SJSA1 (cell line): ENCODE results near the gene IFNGR2. TPM values are rescaled to one million over a fixed set of nuclear protein-coding genes. Genes with fewer than 3 reads are reported as not detected.
"Not testable (repeated sequence)": the region's sequence is repeated elsewhere in the genome, so short reads cannot be mapped to it uniquely, and the experiment has no call there.

Experiments used
- DNase-seq, 2 experiments: peaks; one replicate each; pipeline ENCODE4 v3.0.0-alpha.2; 2015 to 2020; ENCODE audit warnings: low spot score in 2 of 2, low read depth in 1 of 2
- H3K27ac ChIP-seq: fragments of 250-450 bp; sonication (Bioruptor Pico); 2 replicates; pipeline ENCODE4 v1.5.1; 2020; ENCODE audit warnings: mild to moderate bottlenecking, moderate library complexity
- H3K27me3 ChIP-seq: fragments of 250-450 bp; sonication (Bioruptor Pico); replicated peaks from 2 replicates; pipeline ENCODE4 v1.5.1; 2020; ENCODE audit warnings: mild to moderate bottlenecking, moderate library complexity
- H3K36me3 ChIP-seq: fragments of 250-450 bp; sonication (Bioruptor Pico); 2 replicates; pipeline ENCODE4 v1.5.1; 2020; ENCODE audit warnings: mild to moderate bottlenecking
- H3K4me1 ChIP-seq: fragments of 250-450 bp; sonication (Bioruptor Pico); replicated peaks from 2 replicates; pipeline ENCODE4 v1.6.1; 2021; ENCODE audit warnings: mild to moderate bottlenecking
- H3K4me3 ChIP-seq: fragments of 250-450 bp; sonication (Bioruptor Pico); 2 replicates; pipeline ENCODE4 v1.5.1; 2020; ENCODE audit warnings: mild to moderate bottlenecking
- H3K9me3 ChIP-seq: fragments of 250-450 bp; sonication (Bioruptor Pico); replicated peaks from 2 replicates; pipeline ENCODE4 v1.5.1; 2020; ENCODE audit warnings: mild to moderate bottlenecking
- total RNA-seq: library from RNA; depleted of rRNA; stranded (reverse); fragments of >200 nt; shearing (Covaris generic); gene quantifications from 2 replicates; pipeline ENCODE4 v1.2.3, GENCODE V29; 2014

Gene IFNGR2
- total RNA-seq, 1 experiment from 2014 or later: 92.0 TPM

DNA sequence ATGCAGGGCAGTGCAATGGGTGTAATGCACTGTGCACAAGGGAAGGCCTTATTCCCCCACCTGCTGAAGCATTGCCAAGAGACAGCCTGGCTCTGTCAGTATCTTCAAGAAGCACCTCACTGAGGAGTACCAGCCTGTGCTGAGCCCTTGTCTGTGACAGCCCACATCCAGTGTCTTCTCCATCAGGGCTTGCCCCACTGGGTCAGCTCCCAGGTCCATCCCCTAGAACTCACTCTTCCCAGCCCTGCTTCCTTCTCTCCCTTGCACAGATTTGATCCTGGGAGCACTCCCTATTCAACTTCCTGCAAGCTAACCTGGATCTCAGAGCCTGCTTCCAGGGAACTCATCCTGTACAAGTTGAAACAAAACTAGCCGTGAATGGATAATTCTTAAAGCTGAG, 33.6 kb upstream of the IFNGR2 start:
- Histone ChIP-seq H3K4me1 (no peaks in the 10 kb centered on the region; the same call in 1 of the 2 replicates), H3K9me3 (peaks cover 18% of the 10 kb centered on the region), H3K36me3 (no peaks in the 10 kb centered on the region), H3K4me3 (no peak overlapping the region), H3K27me3 (no peaks in the 10 kb centered on the region), H3K27ac (no peak overlapping the region)
- DNase-seq: no peak

DNA sequence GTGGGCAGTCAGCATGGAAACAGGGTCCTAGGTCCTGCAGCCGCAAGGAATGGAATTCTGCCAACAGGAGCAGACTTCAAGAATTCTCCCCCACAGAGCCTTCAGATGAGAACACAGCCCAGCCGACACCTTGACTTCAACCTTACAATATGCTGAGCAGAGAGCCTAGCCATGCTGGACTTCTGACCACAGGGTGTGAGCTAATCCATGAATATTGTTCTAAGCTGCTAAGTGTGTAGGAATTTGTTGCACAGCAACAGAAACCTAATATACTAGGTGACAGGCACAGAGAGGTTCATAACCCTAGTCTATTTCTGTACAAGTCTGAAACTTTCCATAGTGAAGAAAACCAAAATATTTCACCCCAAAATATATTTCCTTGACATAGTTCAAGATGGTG, 32.9 kb upstream of the IFNGR2 start:
- Histone ChIP-seq H3K4me3 (no peak overlapping the region), H3K9me3 (peaks cover 18% of the 10 kb centered on the region), H3K36me3 (no peaks in the 10 kb centered on the region), H3K27ac (no peak overlapping the region), H3K4me1 (no peaks in the 10 kb centered on the region; the same call in 1 of the 2 replicates), H3K27me3 (no peaks in the 10 kb centered on the region)
- DNase-seq: no peak

DNA sequence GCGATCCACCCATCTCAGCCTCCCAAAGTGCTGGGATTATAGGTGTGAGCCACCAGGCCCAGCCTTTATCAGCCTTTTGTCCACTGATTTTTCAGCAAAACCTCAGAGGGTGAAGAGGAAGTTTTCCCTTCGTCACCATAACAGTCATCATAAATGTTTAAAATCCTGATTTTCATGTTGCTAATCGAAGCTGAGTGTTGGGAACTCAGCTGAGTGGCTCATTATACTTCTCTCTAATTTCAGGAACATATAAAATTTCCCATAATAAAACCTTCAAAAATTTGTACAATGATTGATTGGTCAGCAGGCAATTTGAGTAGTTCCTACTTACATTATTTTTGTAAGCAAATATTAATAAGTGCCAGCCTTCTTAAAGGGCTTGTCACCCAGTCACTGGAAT, 31.8 kb upstream of the IFNGR2 start:
- no peaks in the 10 kb centered on the region for H3K27me3 ChIP-seq
- no peak for DNase-seq
- H3K4me3 ChIP-seq: no peak overlapping the region

DNA sequence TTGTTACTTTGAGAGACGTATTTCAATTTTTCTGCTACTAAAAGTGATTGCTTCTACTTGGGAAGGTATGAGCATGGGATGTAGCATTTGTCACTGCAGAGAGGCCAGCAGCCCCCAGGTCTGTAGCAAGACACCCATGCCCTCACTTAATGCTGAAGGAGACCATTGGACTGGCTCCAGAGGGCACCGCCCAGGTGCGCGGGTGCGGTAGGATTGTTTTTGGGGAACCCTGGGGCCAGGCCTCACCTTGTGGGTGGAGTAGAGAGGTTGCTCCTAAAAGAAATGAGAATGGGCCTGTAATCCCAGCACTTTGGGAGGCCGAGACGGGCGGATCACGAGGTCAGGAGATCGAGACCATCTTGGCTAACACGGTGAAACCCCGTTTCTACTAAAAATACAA, 30.6 kb upstream of the IFNGR2 start:
- Histone ChIP-seq H3K36me3 (no peaks in the 10 kb centered on the region), H3K9me3 (peaks cover 9% of the 10 kb centered on the region), H3K4me3 (no peak overlapping the region), H3K27me3 (no peaks in the 10 kb centered on the region), H3K4me1 (no peaks in the 10 kb centered on the region; the same call in 1 of the 2 replicates), H3K27ac (no peak overlapping the region)
- DNase-seq: no peak

More for the DNA sequence above, 31.8 kb upstream of the IFNGR2 start:
- no peak overlapping the region for H3K27ac ChIP-seq
- H3K9me3 ChIP-seq: peaks cover 18% of the 10 kb centered on the region
- H3K36me3 ChIP-seq: no peaks in the 10 kb centered on the region
- no peaks in the 10 kb centered on the region; the same call in 1 of the 2 replicates for H3K4me1 ChIP-seq

DNA sequence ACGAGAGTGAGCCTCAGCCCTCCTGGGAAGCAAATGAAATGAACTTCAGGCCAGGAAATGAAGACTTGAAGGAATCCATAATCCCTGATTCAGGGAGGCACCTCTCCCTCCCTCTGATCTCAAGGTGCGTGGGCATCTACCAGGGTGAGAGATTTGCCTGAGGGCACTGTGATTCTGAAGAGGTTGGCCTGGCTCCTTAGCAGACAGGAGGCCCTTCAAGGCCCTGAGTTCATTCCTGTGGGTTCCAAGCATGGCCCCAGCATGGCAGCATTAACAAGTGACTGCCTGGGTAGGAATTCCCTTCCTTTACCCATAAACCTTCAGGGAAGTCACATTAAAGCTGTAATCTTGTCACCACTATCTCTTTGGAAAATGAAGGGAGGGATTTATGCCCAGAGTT, 29.8 kb upstream of the IFNGR2 start:
- H3K36me3 ChIP-seq: no peaks in the 10 kb centered on the region
- peaks cover 5% of the 10 kb centered on the region for H3K9me3 ChIP-seq
- H3K4me1 ChIP-seq: no peaks in the 10 kb centered on the region; the same call in 1 of the 2 replicates
- no peak for DNase-seq
- H3K27ac ChIP-seq: no peak overlapping the region
- H3K4me3 ChIP-seq: no peak overlapping the region
- no peaks in the 10 kb centered on the region for H3K27me3 ChIP-seq

DNA sequence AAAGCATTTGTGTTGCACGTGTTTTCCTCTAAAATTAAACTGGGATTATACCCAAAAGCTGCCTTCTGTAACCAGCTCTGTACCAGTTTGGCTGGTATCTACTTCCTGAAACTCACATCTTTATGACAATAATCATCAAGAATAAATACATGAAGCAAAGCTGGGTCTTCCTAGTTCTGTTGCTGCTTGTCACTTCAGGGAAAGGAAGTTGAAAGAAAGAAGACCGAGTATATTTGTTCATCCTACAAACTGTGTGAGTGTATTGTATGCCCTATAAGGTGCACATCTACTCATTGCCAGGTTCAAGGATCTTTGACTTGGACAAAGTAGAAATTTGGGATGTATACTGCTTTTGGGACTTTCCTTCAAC, 29.1 kb upstream of the IFNGR2 start:
- H3K9me3 ChIP-seq: peaks cover 4% of the 10 kb centered on the region; the same call in 1 of the 2 replicates

DNA sequence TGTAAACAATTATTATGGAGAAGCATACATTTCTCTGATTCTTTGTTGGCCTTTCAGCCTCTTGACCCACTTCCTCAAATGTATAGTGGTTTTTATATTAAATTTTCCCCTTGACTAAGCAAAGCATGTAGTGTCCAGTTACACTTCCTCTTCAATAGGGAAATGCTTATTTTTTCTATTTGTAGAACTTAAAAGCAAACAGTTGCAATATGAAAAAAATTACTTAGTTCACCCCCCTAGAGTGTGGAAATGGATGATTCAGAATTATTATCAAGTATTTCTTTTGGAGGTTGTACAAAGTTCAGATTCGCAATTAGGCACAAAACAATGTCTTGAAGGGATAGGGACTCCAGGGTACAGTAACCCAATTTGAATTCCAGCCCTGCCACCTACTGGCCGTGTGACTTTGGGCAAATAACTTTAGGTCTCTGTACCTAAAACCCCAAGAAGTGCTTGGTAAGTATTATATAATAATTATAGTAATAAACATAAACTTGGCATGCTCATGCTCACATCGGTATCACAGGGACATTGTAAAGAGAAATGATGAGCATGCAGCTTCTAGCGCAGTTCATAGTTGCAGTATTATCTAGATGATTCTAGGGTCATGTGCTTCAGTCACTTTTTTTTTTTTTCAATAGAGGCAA, 28.6 kb upstream of the IFNGR2 start:
- Histone ChIP-seq H3K27ac (no peak overlapping the region), H3K27me3 (no peaks in the 10 kb centered on the region), H3K9me3 (peaks cover 2% of the 10 kb centered on the region; the same call in 1 of the 2 replicates), H3K36me3 (no peaks in the 10 kb centered on the region), H3K4me1 (peaks cover 2% of the 10 kb centered on the region), H3K4me3 (no peak overlapping the region)
- peak in 1 of 2 experiments; percentile 25 for DNase-seq

More for the DNA sequence above, 29.1 kb upstream of the IFNGR2 start:
- H3K4me1 ChIP-seq: no peaks in the 10 kb centered on the region; the same call in 1 of the 2 replicates
- no peaks in the 10 kb centered on the region for H3K27me3 ChIP-seq
- no peak for DNase-seq
- no peaks in the 10 kb centered on the region for H3K36me3 ChIP-seq
- H3K4me3 ChIP-seq: no peak overlapping the region
- H3K27ac ChIP-seq: no peak overlapping the region

DNA sequence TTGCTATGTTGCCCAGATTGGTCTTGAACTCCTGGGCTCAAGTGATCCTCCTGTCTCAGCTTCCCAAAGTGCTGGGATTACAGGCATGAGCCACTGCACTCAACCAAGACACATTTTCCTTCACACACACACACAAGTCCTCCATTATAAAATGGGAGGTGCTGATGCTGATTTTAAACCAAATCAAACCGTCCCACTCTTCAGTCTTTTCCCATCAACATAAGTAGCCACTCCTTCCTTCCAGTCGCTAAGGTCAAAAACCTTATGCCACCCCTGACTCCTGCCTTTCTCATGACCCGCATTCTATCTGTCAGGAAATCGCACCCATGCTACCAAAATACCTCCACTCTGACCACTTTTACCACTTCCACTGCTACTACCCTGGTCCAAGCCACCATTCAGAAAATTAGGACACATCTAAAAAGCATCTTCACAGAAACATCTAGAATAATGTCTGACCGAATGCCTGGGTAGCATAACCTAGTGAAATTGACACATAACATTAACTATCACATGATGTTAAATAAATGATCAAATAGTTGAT, 28.0 kb upstream of the IFNGR2 start:
- H3K27ac ChIP-seq: no peak overlapping the region
- no peaks in the 10 kb centered on the region for H3K9me3 ChIP-seq
- no peaks in the 10 kb centered on the region for H3K36me3 ChIP-seq
- H3K4me1 ChIP-seq: peaks cover 8% of the 10 kb centered on the region
- H3K4me3 ChIP-seq: no peak overlapping the region
- no peak for DNase-seq
- H3K27me3 ChIP-seq: no peaks in the 10 kb centered on the region

DNA sequence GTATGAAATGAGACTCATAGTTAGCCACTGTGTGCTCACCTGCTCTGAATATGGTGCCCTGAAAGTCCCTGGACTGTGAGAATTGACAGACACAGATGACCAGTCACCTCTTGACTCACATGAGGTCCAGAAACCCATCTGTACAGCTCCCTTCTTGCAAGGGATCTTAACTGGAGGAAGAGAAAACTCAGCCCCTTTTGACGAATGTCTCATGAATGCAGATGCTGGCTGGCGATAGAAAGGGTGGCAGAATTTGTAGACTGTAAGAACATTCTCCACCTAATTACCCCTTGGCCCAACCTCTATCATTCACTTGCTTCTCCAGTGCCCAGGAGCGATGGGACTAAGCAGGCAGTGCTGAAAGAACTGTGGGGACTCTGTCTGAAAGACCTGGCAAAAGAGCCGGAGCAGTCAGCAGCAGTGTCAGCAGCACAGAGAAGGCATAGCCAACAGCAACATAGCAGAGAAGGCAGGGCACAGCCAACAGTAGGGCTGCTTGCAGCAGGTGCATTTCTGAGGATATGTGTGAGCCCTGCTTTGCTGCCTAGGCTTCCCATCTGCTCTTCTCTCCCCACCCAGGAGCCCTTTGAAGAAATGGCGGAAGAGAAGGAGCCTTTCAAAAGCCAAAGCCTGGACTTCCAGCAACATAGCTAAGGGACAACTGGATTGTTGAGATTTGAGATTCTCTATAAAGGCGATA, 25.8 kb upstream of the IFNGR2 start:
- Histone ChIP-seq H3K27ac (no peak overlapping the region), H3K4me1 (peaks cover 20% of the 10 kb centered on the region), H3K36me3 (no peaks in the 10 kb centered on the region), H3K4me3 (no peak overlapping the region), H3K27me3 (no peaks in the 10 kb centered on the region), H3K9me3 (no peaks in the 10 kb centered on the region)
- no peak for DNase-seq

DNA sequence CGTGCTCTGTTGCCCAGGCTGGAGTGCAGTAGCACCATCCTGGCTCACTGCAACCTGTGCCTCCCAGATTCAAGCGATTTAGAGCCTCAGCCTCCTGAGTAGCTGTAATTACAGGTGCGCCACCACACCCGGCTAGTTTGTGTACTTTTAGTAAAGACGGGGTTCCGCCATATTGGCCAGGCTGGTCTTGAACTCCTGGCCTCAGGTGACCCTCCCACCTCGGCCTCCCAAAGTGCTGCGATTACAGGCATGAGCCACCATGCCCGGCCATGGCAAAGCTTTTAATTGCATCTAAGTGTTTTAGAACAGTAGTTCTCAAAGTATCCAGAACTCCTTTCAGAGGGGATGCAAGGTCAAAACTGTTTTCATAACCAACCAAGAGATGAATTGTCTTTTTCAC, 25.1 kb upstream of the IFNGR2 start:
- H3K9me3 ChIP-seq: no peaks in the 10 kb centered on the region
- no peak for DNase-seq
- no peak overlapping the region for H3K27ac ChIP-seq
- no peaks in the 10 kb centered on the region for H3K27me3 ChIP-seq
- no peak overlapping the region for H3K4me3 ChIP-seq
- peaks cover 27% of the 10 kb centered on the region for H3K4me1 ChIP-seq
- H3K36me3 ChIP-seq: no peaks in the 10 kb centered on the region

DNA sequence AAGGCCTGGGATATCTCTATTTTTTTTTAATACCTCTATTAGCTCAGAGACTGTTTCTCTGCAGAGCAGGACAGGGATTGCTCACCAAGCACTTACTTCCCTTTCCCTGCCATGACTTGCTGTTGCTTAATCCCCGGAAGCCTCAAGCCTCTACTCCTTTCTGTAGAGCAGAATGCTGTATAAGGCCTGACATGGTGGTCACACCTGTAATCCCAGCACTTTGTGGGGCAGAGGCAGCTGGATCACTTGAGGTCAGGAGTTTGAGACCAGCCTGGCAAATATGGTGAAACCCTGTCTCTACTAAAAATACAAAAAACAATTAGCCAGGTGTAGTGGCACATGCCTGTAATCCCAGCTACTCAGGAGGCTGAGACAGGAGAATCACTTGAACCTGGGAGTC, 23.3 kb upstream of the IFNGR2 start:
- H3K27ac ChIP-seq: peak overlapping the region; percentile 76
- H3K27me3 ChIP-seq, H3K9me3 ChIP-seq, H3K4me3 ChIP-seq, H3K36me3 ChIP-seq: not testable (repeated sequence)
- DNase-seq: peak in 1 of 2 experiments; percentile 22
- peaks cover 34% of the 10 kb centered on the region for H3K4me1 ChIP-seq

DNA sequence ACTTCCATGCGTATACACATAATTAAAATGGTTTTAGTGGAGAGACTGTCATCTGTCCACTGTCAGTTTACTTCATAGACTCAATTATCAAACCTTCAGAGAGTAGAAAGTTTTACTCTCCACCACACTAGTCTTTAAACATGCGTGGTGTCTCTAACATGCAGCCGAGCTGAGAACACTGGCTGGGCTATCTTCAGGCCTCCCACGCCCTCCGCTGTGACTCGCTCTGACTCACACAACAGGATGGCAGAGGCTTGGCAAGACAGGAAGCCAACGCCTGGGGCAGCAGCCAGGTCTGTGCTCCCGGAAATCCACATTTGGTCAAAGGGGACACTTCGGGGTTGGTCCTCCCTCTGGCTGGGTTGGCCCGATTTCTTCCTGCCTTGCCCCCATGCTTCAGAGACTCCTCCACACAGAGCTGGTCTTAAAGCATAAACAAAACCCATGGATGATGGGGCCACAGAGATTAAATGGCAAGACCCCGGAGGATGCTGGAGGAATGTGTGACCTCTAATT, 22.7 kb upstream of the IFNGR2 start:
- H3K4me3 ChIP-seq: no peak overlapping the region
- no peaks in the 10 kb centered on the region for H3K27me3 ChIP-seq
- peak; percentile 88 to 97 for DNase-seq
- H3K9me3 ChIP-seq: no peaks in the 10 kb centered on the region
- peaks cover 34% of the 10 kb centered on the region for H3K4me1 ChIP-seq
- H3K27ac ChIP-seq: peak overlapping the region; percentile 76
- H3K36me3 ChIP-seq: no peaks in the 10 kb centered on the region

DNA sequence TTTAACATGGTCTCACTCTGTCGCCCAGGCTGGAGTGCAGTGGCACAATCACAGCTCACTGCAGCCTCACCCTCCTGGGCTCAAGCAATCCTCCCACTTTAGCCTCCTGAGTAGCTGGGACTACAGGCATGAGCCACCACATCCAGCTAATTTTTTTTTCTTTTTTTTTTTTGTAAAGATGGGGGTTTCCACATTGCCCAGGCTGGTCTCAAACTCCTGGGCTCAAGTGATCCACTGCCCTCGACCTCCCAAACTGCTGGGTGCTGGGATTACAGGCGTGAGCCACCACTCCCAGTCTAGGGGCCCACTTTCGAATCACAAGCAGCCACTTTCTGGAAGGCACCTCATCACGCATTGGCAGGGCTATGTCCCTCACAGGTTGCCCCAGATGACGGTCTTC, 21.8 kb upstream of the IFNGR2 start:
- not testable (repeated sequence) for H3K4me3 ChIP-seq, DNase-seq, H3K9me3 ChIP-seq, H3K27me3 ChIP-seq, H3K36me3 ChIP-seq, H3K27ac ChIP-seq
- H3K4me1 ChIP-seq: peaks cover 34% of the 10 kb centered on the region
